RWPE2 (cell line): Measurements from ENCODE around the gene FNTB.

ENCODE experiments used
- ATAC-seq: fragments of 200-7000 bp; cut with Tn5 transposase; 3 replicates; pipeline ENCODE4 v1.9.1; 2021; ENCODE audit warnings: low read depth
- DNase-seq: peaks from one replicate; pipeline ENCODE4 v3.0.0-alpha.2; 2020; ENCODE audit warnings: low spot score
- H3K27ac ChIP-seq: fragments of 450-650 bp; 2 replicates; pipeline ENCODE4 v1.5.1; 2017; ENCODE audit warnings: mild to moderate bottlenecking; ENCODE audit not compliant: poor library complexity, severe bottlenecking
- H3K27me3 ChIP-seq: fragments of 250-450 bp; sonication (Bioruptor Pico); 2 replicates; pipeline ENCODE4 v1.5.1; 2021; ENCODE audit warnings: mild to moderate bottlenecking, moderate library complexity; ENCODE audit not compliant: insufficient read depth, poor library complexity, severe bottlenecking
- H3K36me3 ChIP-seq: fragments of 250-450 bp; sonication (Bioruptor Pico); 2 replicates; pipeline ENCODE4 v1.5.1; 2020; ENCODE audit warnings: low read depth, mild to moderate bottlenecking, moderate library complexity
- H3K4me1 ChIP-seq: fragments of 250-450 bp; sonication (Bioruptor Pico); 2 replicates; pipeline ENCODE4 v1.5.1; 2021; ENCODE audit warnings: mild to moderate bottlenecking, moderate library complexity; ENCODE audit not compliant: insufficient read depth, poor library complexity, severe bottlenecking
- H3K4me3 ChIP-seq: fragments of 250-450 bp; sonication (Bioruptor Pico); 2 replicates; pipeline ENCODE4 v1.5.1; 2021; ENCODE audit warnings: mild to moderate bottlenecking, moderate library complexity; ENCODE audit not compliant: severe bottlenecking
- H3K9me3 ChIP-seq: fragments of 250-450 bp; sonication (Bioruptor Pico); 2 replicates; pipeline ENCODE4 v1.5.1; 2021; ENCODE audit warnings: mild to moderate bottlenecking, moderate library complexity; ENCODE audit not compliant: severe bottlenecking
- TF ChIP-seq, protein P1 (sequence below): fragments of 450-650 bp; IDR thresholded peaks from one replicate; pipeline ENCODE4 v1.5.1; 2017; ENCODE audit warnings: mild to moderate bottlenecking, moderate library complexity; ENCODE audit not compliant: poor library complexity, severe bottlenecking

FNTB gene

DNA sequence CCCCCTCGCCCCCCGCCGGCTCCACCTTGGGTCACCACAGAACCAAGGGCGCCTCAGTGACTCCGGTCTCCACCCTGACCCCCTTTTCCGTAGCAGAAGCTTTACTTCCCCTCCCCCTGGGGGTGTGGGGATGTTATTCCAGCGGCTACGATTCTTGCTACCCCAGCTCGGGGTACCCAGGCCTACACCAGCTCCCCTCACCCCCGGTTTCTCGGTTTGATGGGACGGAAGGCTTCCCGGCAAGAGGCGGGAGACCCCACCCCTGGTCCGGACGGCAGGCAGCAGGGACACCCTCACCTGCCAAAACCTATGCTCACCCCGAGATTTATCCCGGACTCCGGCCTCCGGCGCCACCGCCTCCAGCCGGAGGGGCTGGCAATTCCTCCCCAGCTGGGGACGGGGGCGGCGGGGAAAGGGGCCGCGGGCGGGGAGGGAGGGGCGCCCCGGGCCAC, 15.2 kb upstream of the FNTB start:
- H3K4me1 ChIP-seq: no peaks in the 10 kb centered on the region
- no peaks in the 10 kb centered on the region for H3K27me3 ChIP-seq
- DNase-seq (no peak), ATAC-seq (no peak; the same call in 2 of the 3 replicates)
- H3K4me3 ChIP-seq: peak overlapping the region; percentile 48
- no peaks in the 10 kb centered on the region for H3K36me3 ChIP-seq
- H3K27ac ChIP-seq: no peak overlapping the region
- TF ChIP-seq, protein P1, sequence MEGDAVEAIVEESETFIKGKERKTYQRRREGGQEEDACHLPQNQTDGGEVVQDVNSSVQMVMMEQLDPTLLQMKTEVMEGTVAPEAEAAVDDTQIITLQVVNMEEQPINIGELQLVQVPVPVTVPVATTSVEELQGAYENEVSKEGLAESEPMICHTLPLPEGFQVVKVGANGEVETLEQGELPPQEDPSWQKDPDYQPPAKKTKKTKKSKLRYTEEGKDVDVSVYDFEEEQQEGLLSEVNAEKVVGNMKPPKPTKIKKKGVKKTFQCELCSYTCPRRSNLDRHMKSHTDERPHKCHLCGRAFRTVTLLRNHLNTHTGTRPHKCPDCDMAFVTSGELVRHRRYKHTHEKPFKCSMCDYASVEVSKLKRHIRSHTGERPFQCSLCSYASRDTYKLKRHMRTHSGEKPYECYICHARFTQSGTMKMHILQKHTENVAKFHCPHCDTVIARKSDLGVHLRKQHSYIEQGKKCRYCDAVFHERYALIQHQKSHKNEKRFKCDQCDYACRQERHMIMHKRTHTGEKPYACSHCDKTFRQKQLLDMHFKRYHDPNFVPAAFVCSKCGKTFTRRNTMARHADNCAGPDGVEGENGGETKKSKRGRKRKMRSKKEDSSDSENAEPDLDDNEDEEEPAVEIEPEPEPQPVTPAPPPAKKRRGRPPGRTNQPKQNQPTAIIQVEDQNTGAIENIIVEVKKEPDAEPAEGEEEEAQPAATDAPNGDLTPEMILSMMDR: no peak
- no peaks in the 10 kb centered on the region for H3K9me3 ChIP-seq

DNA sequence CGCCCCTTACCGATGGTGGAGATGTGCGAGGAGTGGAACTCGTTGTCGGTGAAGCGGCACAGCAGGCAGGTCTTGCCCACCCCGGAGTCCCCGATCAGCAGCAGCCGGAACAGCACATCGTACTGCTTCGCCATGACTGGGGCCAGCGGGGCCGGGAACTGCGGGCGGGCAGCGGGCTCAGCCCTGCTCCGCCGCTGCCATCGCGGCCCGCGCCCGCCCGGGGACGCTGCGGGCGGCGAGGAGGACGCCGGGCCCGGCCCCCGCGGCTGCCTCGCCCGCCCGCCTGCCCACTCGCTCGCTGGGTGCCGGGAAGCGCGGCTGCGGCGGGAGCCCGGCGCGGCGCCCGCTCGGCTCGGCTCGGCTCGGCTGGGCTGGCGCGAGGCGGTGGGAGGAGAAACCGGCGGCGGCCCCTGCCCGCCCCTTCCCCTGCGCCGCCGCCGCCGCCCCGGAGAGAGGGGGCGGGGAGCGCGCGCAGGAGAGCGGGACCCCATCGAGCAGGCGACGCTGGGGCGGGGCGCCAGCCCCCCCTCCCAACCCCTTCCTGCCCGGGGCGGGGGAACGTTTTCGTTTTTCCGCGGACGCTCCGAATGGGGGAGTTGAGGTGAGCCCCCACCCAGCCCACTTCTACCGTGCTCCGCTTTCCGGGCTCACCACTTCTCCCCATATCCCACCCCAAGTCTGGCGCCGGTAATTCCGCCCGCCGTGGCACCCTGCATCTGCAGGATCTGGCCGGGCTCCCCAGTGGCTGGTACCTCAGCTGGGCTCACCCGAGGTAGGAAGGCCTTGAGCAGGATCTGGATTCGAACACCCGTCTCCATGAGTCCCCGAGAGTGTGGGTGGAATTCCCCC, 14.5 kb upstream of the FNTB start, which contains the start of gene RAB15:
TSS of gene RAB15 (minus strand) at position 394 of the 849 bp plus-strand sequence. CDS start at position 134, 260 bp downstream.
- H3K4me1 ChIP-seq: no peaks in the 10 kb centered on the region
- H3K36me3 ChIP-seq: no peaks in the 10 kb centered on the region
- no peaks in the 10 kb centered on the region for H3K9me3 ChIP-seq
- ATAC-seq (peak; percentile 70), DNase-seq (no peak)
- no peaks in the 10 kb centered on the region for H3K27me3 ChIP-seq
- no peak within 1 kb of the TSS for H3K27ac ChIP-seq
- TF ChIP-seq, protein P1: peak; percentile 10
- peak within 1 kb of the TSS; percentile 48 for H3K4me3 ChIP-seq

DNA sequence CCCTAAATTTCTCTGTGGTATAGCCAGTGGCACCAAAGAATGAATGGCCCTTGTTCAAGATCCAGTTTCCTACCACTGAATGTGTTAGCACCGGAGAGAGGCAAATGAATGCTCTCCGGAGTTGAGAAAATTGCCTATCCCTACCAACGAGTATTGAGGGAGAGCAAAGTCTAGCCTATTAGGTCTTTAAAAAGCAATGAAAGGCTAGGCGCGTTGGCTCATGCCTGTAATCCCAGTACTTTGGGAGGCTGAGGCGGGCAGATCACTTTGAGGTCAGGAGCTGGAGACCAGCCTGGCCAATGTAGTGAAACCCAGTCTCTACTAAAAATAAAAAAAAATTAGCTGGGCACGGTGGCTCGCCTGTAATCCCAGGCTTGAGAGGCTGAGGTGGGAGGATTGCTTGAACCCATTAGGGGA, 13.7 kb upstream of the FNTB start:
- Histone ChIP-seq H3K4me1 (no peaks in the 10 kb centered on the region), H3K4me3 (no peak overlapping the region), H3K36me3 (no peaks in the 10 kb centered on the region), H3K9me3 (no peaks in the 10 kb centered on the region), H3K27me3 (no peaks in the 10 kb centered on the region), H3K27ac (no peak overlapping the region)
- ATAC-seq: no peak
- DNase-seq: no peak
- TF ChIP-seq, protein P1: no peak

DNA sequence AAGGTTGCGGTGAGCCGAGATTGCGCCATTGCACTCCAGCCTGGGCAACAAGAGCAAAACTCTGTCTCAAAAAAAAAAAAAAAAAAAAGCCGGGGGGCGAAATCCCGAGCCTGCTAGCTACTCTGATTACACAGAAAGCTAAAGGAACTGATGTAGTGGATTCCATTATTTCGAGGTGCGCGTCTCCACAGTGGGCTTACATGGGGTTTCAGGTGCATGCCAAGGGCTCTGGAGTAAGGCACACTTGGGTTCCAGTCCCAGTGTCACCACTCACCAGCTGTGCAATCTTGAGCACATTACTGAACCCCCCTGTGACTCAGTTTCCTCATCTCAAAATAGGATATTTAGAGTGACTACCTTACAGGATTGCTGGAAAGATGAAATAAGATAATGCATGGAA, 12.9 kb upstream of the FNTB start:
- DNase-seq (no peak), ATAC-seq (no peak)
- TF ChIP-seq, protein P1: no peak
- Histone ChIP-seq H3K4me3 (no peak overlapping the region), H3K9me3 (no peaks in the 10 kb centered on the region), H3K27ac (no peak overlapping the region), H3K36me3 (no peaks in the 10 kb centered on the region), H3K4me1 (no peaks in the 10 kb centered on the region), H3K27me3 (no peaks in the 10 kb centered on the region)

DNA sequence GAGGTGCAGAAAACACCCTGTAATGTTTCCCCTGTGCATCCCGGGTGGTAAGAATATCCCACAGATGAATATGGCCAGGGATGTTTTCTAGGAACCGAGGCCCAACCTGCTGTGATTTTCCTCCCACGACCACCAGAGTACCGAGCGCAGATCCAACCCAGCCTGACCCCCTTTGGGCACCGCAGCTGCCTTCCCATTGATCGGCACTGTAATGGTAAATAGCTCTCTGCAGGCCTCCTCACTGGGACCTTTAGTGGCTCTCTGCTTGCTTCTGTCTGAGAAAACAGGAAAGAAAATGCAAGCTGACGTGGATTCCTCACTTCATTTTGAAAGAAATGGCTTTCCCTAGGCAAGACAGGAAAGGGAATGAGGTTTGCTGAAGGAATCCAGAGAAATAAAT, 12.1 kb upstream of the FNTB start:
- Histone ChIP-seq H3K4me1 (no peaks in the 10 kb centered on the region), H3K27me3 (no peaks in the 10 kb centered on the region), H3K4me3 (no peak overlapping the region), H3K36me3 (no peaks in the 10 kb centered on the region), H3K9me3 (no peaks in the 10 kb centered on the region), H3K27ac (no peak overlapping the region)
- ATAC-seq (no peak), DNase-seq (no peak)
- TF ChIP-seq, protein P1: no peak
